NB4 (cell line): Measurements from ENCODE around the gene FMNL1.
"Not testable (repeated sequence)": the region's sequence is repeated elsewhere in the genome, so short reads cannot be mapped to it uniquely, and the experiment has no call there.

Source experiments
- DNase-seq: peaks from one replicate; pipeline ENCODE4 v3.0.0; 2010; ENCODE audit warnings: low read depth
- H3K4me3 ChIP-seq: one replicate; pipeline ENCODE4 v1.5.1; 2011; ENCODE audit warnings: mild to moderate bottlenecking, low read depth, low read length, moderate library complexity
- CTCF ChIP-seq: IDR thresholded peaks from one replicate; pipeline ENCODE4 v1.5.1; 2012; ENCODE audit warnings: low read depth, low read length
- MAX ChIP-seq: IDR thresholded peaks from 2 replicates; pipeline ENCODE4 v1.6.1; 2011; ENCODE audit warnings: low read depth, low read length
- MYC ChIP-seq: IDR thresholded peaks from 2 replicates; pipeline ENCODE4 v1.6.1; 2011; ENCODE audit warnings: low read depth, low read length
- POLR2A ChIP-seq: IDR thresholded peaks from 2 replicates; pipeline ENCODE4 v1.6.1; 2011; ENCODE audit warnings: mild to moderate bottlenecking; ENCODE audit not compliant: insufficient read length; ENCODE audit errors: extremely low read depth

The FMNL1 gene

GRCh38 chr17:45197108-45197507 lies 24.6 kb upstream of the FMNL1 start:
- no peak for DNase-seq
- H3K4me3 ChIP-seq: no peak overlapping the region

DNA sequence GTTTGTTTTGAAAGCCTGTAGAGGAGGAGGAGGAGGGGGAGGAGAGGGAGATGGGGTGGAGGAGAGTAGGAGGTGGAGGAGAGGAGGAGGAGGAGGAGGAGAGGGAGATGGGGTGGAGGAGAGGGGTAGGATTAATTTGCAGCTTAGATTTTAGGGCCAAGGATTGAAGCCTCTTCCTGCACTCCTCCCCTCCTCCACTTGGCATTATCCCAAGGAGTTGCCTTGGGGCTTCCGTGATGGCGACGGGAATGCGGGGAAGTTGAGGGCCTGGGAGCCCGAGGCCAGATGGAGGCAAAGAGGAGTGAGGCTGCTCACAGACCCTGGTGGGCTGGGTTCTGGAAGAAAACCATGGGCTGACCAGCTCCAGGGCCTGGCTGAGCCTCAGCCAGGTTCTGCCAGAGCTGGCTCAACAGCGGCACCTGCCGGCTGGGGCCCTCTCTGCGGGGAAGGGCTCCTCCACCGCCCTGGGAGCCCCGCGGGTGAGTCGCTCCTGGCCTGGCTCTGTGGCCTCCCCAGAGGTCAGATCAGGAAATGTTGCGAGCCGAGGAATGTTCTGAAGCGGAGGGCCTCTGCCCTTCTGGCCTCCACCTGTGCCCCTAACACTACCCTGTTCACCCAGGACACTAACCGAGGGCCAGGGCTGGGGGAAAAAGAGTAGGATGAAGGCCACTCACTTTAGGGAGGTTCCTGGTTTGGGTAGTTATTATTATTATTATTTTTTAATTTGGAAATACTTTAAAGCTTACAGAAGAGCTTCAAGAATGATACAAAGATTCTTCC lies 23.9 kb upstream of the FMNL1 start:
- no peak overlapping the region for H3K4me3 ChIP-seq

More at GRCh38 chr17:45197108-45197507, 24.6 kb upstream of the FMNL1 start:
- TF ChIP-seq CTCF (no peak), MYC (no peak), MAX (no peak), POLR2A (no peak)

GRCh38 chr17:45200701-45201100 lies 21.0 kb upstream of the FMNL1 start:
- TF ChIP-seq MYC (0 out of 2 replicates have a peak, but pooled peaks have one; percentile 19), MAX (no peak), CTCF (peak; percentile 20)
- H3K4me3 ChIP-seq: peak overlapping the region; percentile 1
- DNase-seq: peak; percentile 95

More for the DNA sequence above, 23.9 kb upstream of the FMNL1 start:
- DNase-seq: peak; percentile 88
- TF ChIP-seq CTCF: peak; percentile 94
- TF ChIP-seq MAX: no peak
- TF ChIP-seq POLR2A: no peak

GRCh38 chr17:45201457-45201856 lies 20.2 kb upstream of the FMNL1 start:
- TF ChIP-seq MYC: no peak
- TF ChIP-seq POLR2A: no peak
- no peak for TF ChIP-seq MAX
- TF ChIP-seq CTCF: no peak
- DNase-seq: no peak
- no peak overlapping the region for H3K4me3 ChIP-seq

GRCh38 chr17:45201880-45202279 lies 19.8 kb upstream of the FMNL1 start:
- peak; percentile 87 for DNase-seq
- H3K4me3 ChIP-seq: not testable (repeated sequence)

GRCh38 chr17:45218895-45219661 lies 2.6 kb upstream of the FMNL1 start:
- TF ChIP-seq MYC (no peak), MAX (peak; percentile 41; the same call in 1 of the 2 replicates), CTCF (peak; percentile 84)
- no peak overlapping the region for H3K4me3 ChIP-seq
- DNase-seq: peak; percentile 81
